Effector CD8-positive, alpha-beta T cell (primary cell): ENCODE results near the gene GOLGA7B.
"Not testable (repeated sequence)": the region's sequence is repeated elsewhere in the genome, so short reads cannot be mapped to it uniquely, and the experiment has no call there.

Experiments
- DNase-seq: peaks from one replicate; lab custom pipeline; 2025; lab: John Stamatoyannopoulos, UW

The GOLGA7B gene

DNA sequence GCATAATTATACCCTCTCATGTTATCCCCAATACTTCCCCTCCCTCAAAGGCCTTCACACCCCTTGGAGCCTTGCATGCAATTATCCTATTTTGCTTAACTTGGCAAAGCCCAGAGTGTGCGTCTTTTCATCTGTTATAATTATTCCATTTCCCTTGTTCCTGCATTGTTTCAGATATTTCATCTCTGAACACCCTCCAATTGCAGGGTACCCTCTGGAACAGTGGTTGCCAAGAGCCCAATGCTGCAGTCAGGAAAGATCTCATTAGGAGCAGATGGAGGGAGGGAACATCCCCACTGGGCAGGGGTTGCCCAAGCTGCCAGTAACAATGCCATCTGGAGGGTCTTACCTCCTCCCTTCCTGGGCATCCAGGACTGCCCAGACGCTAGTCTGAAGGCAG is 18.4 kb upstream of the GOLGA7B start:
- DNase-seq, result no peak

GRCh38 chr10:97836446-97836845 is 13.2 kb upstream of the GOLGA7B start:
- no peak for DNase-seq

- DNase-seq, result no peak
Measured at GRCh38 chr10:97838091-97838490, 11.6 kb upstream of the GOLGA7B start.

- DNase-seq, result not testable (repeated sequence)
Measured at GRCh38 chr10:97841166-97841565, 8.5 kb upstream of the GOLGA7B start.

DNA sequence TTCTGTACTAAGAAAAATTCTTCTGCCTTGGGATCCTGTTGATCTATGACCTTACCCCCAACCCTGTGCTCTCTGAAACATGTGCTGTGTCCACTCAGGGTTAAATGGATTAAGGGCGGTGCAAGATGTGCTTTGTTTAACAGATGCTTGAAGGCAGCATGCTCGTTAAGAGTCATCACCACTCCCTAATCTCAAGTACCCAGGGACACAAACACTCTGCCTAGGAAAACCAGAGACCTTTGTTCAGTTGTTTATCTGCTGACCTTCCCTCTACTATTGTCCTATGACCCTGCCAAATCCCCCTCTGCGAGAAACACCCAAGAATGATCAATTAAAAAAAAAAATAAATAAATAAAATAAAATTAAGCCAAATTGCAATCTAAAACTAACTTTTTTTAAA is 7.5 kb upstream of the GOLGA7B start:
- not testable (repeated sequence) for DNase-seq

- DNase-seq, result no peak
Measured at GRCh38 chr10:97842656-97843280, 6.9 kb upstream of the GOLGA7B start.

DNA sequence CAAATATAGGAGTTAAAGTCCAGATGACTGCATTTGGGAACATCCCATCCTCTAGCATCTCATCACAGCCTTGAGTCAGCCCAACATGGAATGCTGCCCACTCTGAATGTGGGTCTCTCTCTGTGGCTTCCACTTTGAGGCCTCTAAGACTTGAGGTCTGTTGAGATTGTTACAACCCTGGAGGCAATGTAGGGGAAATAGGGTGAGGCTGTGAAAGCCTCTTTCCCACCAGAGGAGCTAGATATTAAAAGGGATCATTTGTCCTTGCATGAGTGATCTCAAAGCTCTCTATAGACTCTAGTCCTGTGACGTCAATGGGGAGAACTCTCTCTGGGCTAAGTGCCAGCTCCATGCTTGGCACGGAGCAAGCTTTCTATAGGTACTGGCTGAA is 6.4 kb upstream of the GOLGA7B start:
- DNase-seq, result no peak

- not testable (repeated sequence) for DNase-seq
Measured at GRCh38 chr10:97843972-97844371, 5.7 kb upstream of the GOLGA7B start.

GRCh38 chr10:97844678-97845077 is 5.0 kb upstream of the GOLGA7B start:
- no peak for DNase-seq

DNA sequence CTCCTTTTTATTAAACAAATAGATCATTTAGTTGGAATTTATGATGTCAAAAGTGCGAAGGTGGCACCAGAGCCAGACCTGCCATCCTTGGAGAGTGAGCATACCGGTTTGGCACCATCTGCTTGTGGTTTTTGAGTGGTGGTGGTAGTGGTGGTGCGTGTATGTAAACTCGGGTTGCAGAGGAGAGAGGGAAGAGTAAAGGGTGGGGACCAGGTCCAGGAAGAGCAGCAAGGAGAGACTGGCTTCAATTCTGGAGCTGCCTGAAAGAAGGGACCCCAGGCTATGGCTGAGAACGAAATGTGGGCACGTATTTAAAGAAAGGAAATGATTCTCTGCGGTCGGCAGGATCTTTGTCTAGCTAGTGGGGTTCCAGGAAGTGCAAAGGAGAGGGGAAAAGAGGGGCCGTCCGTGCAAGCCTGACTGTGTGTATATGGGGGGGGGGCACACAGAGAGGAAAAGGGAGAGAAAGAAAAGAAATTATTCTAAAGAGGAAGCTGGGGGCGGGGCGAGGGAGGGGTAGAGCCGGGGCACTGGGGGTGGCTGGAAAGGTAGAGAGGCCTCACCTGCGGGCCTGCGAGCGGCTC is 448 bp upstream of the GOLGA7B start:
- DNase-seq, result peak; percentile 37

DNA sequence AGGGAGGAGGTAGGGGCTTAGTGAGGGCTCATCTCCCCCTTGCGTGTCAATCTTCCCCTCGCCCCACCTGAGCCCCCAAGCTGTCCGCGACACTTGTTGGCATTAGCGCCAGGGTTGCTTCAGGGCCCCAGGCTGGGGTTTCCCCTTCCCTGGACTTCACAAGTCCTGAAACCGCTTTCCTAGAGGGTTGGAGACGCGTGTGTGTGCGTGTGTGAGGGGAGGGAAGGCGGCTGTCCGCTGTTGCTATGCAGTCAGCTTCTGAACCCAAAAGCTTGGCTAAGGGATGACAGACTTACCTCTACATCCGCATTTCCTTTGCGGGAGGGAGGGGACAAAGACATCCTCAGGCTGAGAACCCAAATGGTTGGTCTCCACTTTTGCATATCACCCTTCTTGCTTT is 803 bp downstream of the GOLGA7B start:
- DNase-seq, result no peak

- DNase-seq, result no peak
Measured at GRCh38 chr10:97851341-97852001, 1.8 kb downstream of the GOLGA7B start.

DNA sequence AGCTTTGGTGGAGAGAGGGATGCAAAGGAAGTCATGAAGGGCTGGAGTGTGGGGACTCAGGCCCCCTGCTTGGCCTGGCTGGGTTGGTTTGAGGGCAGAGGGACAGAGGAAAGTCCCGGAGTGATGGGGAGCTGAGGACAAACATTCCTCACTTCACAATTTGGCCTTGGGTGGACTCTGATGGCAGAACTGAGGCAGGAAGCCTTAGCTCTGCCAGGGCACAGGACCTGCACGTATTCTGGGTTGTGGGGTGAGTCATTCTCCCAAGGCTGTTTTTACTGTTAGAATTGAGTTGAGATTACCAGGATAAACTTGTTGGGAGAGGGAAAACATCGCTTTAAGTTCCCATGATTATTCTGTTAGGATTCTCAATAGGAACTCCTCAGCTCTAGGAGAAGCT is 2.6 kb downstream of the GOLGA7B start:
- no peak for DNase-seq

DNA sequence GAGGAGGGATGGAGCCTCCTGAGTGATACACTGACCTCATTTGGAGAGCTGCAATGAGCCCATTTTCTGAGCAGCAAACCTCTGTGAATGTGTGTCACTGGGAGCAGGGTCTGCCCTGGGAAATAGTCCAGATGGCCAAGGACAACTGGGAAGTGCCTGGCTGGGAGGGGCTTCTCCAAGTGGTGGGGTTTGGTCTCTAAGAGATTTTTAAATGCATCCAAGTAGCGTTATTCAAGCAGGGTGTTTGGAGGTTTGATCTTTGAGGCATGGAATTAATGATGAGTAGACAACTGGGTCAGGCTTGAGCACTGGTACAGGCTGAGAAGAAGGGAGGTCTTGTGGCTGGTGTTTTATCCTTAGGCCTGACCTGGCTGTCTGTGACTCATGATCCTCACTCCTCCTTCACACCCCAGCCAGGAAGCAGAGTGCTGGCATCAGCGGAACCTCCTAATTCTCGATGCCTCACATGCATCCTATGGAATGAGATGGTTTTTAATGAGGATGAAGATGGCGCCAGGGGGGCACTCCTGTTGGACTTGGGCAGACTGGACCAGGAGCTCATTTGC is 3.3 kb downstream of the GOLGA7B start:
- no peak for DNase-seq

DNA sequence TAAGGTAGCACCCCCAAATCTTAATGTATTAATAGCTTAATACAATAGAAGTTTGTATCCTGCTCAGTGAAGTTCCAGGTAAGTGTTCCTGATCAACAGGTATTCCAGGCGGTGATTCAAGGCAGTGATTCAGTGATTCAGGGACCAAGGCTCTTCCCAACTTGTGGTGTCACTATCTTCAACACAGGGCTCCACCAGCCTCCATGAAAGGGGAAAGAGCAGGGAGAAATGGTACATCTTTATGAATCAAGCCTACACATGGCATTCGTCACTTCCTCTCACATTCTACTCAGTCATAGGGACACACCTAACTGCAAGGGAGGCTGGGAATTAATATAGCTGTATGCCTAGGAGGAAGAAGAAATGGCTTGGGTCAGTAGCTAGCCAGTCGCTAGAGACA is 5.1 kb downstream of the GOLGA7B start:
- no peak for DNase-seq

GRCh38 chr10:97858001-97858439 is 8.4 kb downstream of the GOLGA7B start:
- no peak for DNase-seq

DNA sequence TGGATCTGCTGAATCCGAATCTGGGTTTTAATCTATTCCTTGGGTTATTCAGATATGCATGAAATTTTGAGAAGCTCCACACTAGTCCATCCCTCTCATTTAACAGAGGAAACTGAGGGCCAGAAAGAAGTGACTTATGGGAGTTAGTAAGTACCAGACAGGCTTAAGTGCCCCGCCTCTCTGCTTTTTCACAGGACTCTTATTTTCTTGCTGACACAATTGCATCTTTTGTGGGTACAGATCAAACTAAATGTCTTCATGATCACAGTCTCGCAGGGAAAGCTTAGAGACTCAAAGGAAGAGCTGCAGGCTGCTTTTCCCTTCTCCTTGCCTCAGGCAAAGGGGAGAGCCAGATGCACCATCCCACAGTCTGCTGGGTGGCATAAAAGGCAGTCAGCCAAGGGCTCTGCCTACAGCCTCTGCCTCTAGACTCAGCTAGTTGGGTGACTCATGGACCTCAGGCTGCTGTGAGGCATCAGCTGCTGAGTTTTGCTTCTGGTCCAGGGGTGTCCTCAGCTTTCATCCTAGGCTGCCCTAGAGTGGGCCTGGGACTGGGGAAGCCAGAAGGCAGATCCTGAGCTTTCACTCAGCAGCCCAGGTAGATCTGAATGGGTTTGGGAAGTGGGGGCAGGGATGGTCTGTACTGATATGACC is 11.6 kb downstream of the GOLGA7B start:
- no peak for DNase-seq

DNA sequence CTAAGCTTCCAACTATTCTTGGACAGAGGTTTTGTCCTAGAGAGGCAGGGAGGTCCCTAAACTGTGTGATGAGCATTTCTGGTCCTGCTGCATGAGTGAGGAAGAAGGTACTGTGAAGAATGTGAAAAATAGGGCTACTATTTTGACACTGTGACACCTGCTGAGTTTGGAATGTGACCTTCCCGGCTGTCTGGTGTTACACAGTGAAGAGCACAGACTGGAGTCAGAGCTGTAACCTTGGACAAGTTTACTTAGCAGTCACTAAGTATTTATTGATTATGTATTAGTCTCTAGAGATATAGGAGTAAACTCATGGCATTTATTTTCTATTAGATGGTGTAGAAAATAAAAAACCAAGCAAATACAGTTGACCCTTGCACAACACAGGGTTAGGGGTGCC is 12.3 kb downstream of the GOLGA7B start:
- no peak for DNase-seq

DNA sequence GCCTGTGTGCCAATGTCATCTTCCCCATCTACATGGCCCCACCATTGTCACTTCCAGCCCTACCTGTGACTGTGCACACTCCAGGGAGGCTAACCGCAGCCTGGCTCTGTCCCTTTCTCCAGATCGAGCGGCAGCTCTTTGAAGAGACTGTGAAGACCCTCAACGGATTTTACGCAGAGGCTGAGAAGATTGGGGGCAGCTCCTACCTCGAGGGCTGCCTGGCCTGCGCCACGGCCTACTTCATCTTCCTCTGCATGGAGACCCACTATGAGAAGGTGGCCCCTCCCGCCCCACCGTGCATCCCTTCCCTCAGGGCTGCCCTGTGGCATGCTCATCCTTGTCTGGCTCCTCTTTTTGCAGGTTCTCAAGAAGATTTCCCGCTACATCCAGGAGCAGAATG is 14.2 kb downstream of the GOLGA7B start:
- no peak for DNase-seq

GRCh38 chr10:97865488-97865887 is 15.8 kb downstream of the GOLGA7B start:
- no peak for DNase-seq

DNA sequence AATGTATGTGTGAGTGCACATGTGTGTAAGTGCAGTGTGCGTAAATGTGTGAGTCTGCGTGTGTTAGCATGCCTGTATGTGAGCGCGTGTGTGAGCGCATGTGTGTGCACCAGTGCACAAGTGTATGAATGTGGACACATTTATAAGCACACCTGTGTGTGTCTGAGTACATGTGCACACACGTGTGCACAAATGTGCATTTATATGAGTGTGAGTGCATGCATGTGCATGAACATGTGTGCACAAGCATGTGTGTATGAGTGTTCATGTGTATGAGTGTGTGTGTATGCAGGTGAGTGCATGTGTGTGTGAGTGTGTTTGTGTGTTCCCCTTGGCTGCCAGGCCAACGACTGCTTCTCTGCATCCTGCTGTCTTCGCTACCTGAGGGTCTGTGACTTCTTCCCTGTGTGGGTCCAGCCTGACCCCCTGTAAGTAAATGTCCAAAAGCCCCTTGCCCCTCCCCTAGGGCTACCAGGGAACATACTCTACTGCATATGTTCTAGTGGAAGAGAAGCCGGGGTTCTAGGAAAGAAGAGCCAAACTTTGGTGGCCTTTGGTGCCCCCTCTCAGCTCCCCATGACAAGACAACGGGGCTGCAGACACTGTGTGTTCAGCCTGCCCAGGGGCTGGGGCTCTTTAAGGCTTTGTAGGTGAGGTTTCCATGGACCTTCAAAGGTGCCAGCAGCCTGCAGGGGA is 17.0 kb downstream of the GOLGA7B start:
- DNase-seq, result no peak

DNA sequence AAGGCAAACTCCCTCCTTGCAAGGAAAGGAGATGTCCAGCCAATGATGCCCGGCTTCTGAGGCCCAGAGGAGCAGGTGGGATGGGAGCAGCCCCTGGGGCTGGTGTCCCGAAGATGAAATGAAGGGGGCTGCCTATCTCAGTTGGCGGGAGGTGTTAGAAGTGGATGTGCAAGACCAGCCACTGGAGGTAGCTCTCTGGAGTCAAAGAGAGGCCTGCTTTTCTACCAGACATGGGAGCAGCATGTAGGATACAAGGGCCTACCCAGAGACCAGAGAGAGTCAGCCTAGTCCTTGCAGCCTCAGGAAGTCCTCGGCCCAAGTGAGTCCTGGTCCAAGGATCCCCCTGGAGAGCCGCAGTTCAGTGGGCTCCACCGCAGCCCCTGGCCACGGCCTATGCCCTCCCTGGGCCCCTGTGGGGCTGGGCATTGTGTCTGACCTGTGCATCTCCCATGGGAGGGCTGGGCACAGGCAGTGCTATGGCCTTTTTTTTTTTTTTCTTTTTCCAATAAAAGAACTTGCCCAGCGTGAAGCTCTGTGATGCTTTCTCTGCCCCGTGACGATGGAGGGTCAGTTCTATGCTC is 17.7 kb downstream of the GOLGA7B start:
- no peak for DNase-seq
